ENCODE data around the gene RELN. TPM values are rescaled to one million over a fixed set of nuclear protein-coding genes. Genes with fewer than 3 reads are reported as not detected.

Gene RELN
- total RNA-seq, 6 donors from 2014 or later = 1.1 to 3.6 (median 2.6) TPM; not detected in 1

GRCh38 chr7:103715376-103716120 is 273.9 kb downstream of the RELN start:
- no peaks in the 10 kb centered on the region for H3K4me1 ChIP-seq
- H3K4me3 ChIP-seq = no peak overlapping the region
- 85 to 91% methylated on average over 4 of the region's 4 CpGs for WGBS, 2 donors
- no peaks in the 10 kb centered on the region for H3K9me3 ChIP-seq
- no peaks in the 10 kb centered on the region for H3K36me3 ChIP-seq
- H3K27ac ChIP-seq = no peak overlapping the region
- ATAC-seq (ENCODE audit: low FRiP score in 2 of 2) = no peak
- no peak for TF ChIP-seq POLR2A (IDR thresholded peaks at IDR 0.05)
- no peak for TF ChIP-seq EP300 (IDR thresholded peaks at IDR 0.05)
- TF ChIP-seq POLR2AphosphoS5 (IDR thresholded peaks at IDR 0.05) = no peak
- TF ChIP-seq CTCF (IDR thresholded peaks at IDR 0.05) = no peak
- no peaks in the 10 kb centered on the region for H3K27me3 ChIP-seq
- no peak for DNase-seq

DNA sequence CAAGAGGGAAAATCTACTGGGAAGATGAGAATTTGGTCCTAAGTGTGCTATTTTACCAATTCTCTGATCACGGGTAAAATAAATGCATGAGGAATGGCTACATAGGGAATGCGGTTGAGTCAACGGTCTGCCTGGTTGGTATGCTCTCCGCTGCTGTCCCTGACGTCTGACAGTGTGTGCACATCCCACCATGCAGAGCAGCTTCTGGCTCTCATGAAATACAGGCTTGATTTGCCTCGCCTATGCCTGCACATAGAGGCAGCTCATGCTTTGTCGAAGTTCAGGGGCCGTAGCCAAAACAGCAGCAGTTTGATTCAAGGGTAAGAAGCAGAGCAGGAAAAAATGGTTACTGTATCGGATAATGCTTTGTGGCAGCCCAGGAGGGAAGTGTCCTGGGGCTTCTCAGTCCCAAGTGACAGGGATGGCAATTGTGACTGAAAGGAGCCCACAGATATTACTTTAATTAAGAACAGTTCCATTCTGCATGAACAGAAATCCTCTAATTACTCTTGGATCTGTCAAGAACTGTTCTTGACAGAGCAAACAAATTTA is 275.0 kb downstream of the RELN start:
- WGBS, 2 donors = 79 to 83% methylated on average over 9 of the region's 9 CpGs
- TF ChIP-seq CTCF (IDR thresholded peaks at IDR 0.05) = no peak
- no peak for TF ChIP-seq POLR2A (IDR thresholded peaks at IDR 0.05)
- no peak for TF ChIP-seq EP300 (IDR thresholded peaks at IDR 0.05)
- TF ChIP-seq POLR2AphosphoS5 (IDR thresholded peaks at IDR 0.05) = no peak
- Histone ChIP-seq H3K27ac (no peak overlapping the region), H3K4me1 (no peaks in the 10 kb centered on the region), H3K4me3 (no peak overlapping the region), H3K36me3 (no peaks in the 10 kb centered on the region), H3K9me3 (no peaks in the 10 kb centered on the region), H3K27me3 (no peaks in the 10 kb centered on the region)
- DNase-seq (no peak), ATAC-seq (ENCODE audit: low FRiP score in 2 of 2) (no peak)

DNA sequence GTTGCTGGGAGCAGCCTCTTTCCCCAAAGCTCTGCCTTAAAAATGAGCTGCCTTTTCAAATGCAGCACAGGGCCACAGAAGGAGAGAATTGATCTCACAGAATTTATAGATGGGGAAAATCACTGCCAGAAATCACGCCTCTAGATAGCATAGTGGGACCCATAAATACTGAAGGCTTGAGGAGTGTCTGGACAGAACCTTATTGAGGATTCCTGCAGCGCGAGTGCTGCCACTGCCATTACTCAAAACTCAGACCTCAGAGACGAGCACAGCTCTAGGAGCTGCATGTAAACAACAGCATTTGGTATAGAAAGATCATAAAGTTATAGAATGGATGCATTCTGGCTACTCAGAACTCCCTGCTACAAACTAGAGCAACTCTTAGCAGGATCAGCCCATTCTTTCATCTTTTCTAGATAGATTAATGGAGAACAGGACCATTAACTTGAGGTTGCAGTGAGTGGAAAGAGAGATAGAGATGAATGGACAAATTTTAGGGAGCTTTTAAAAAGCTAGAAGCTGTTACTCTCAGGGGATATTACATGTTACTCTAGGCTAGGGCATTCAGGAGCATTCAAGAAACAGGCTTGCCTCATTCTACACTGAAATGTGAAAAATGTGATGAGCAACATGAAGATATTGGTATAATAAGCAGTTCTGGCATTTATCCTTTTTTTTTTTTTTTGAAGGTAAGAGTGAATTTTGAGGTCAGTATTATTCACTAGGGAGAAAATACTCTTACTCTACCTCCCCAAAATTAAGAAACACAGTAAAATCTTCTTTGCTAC is 276.3 kb downstream of the RELN start:
- no peak for DNase-seq
- TF ChIP-seq POLR2AphosphoS5 (IDR thresholded peaks at IDR 0.05) (no peak), EP300 (IDR thresholded peaks at IDR 0.05) (no peak), POLR2A (IDR thresholded peaks at IDR 0.05) (no peak)
- Histone ChIP-seq H3K9me3 (no peaks in the 10 kb centered on the region), H3K27ac (no peak overlapping the region), H3K4me1 (no peaks in the 10 kb centered on the region), H3K4me3 (no peak overlapping the region), H3K27me3 (no peaks in the 10 kb centered on the region), H3K36me3 (no peaks in the 10 kb centered on the region)
- no peak for ATAC-seq (ENCODE audit: low FRiP score in 2 of 2)
- WGBS, 2 donors = 60 to 67% methylated on average over 4 of the region's 4 CpGs

- ATAC-seq (ENCODE audit: low FRiP score in 2 of 2) = no peak
- no peaks in the 10 kb centered on the region for H3K4me1 ChIP-seq
- H3K27me3 ChIP-seq = no peaks in the 10 kb centered on the region
- TF ChIP-seq EP300 (IDR thresholded peaks at IDR 0.05) = no peak
- no peak overlapping the region for H3K4me3 ChIP-seq
- H3K27ac ChIP-seq = no peak overlapping the region
- no peak for DNase-seq
- H3K9me3 ChIP-seq = no peaks in the 10 kb centered on the region
- 81 to 84% methylated on average over 4 of the region's 4 CpGs for WGBS, 2 donors
- no peaks in the 10 kb centered on the region for H3K36me3 ChIP-seq
Observed at GRCh38 chr7:103711413-103711812, 278.0 kb downstream of the RELN start.

- no peak for ATAC-seq (ENCODE audit: low FRiP score in 2 of 2)
- H3K4me1 ChIP-seq = no peaks in the 10 kb centered on the region
Observed at GRCh38 chr7:103710247-103710646, 279.2 kb downstream of the RELN start.

More at GRCh38 chr7:103710247-103710646, 279.2 kb downstream of the RELN start:
- no peaks in the 10 kb centered on the region for H3K27me3 ChIP-seq
- 58 to 61% methylated on average over 2 of the region's 2 CpGs for WGBS, 2 donors
- H3K36me3 ChIP-seq = no peaks in the 10 kb centered on the region
- H3K27ac ChIP-seq = no peak overlapping the region
- DNase-seq = no peak
- no peak overlapping the region for H3K4me3 ChIP-seq
- no peak for TF ChIP-seq POLR2AphosphoS5 (IDR thresholded peaks at IDR 0.05)
- TF ChIP-seq CTCF (IDR thresholded peaks at IDR 0.05) = no peak
- no peak for TF ChIP-seq POLR2A (IDR thresholded peaks at IDR 0.05)
- TF ChIP-seq EP300 (IDR thresholded peaks at IDR 0.05) = no peak
- no peaks in the 10 kb centered on the region for H3K9me3 ChIP-seq
